Middle frontal gyrus (tissue), 1 donor: ENCODE results near the gene SKIC2.

ENCODE experiments used
- DNase-seq: peaks from one replicate; pipeline ENCODE4 v3.0.0-alpha.2; 2015; ENCODE audit warnings: low spot score; ENCODE audit errors: extremely low spot score

The SKIC2 gene

GRCh38 chr6:31945507-31946369 is 13.2 kb upstream of the SKIC2 start, which contains the start of gene CFB:
TSS of gene CFB (plus strand) at chr6:31946095. CDS start at chr6:31946222, 127 bp downstream.
- no peak for DNase-seq

GRCh38 chr6:31946370-31946885 is 12.5 kb upstream of the SKIC2 start:
- DNase-seq: no peak

GRCh38 chr6:31947070-31947675 is 11.8 kb upstream of the SKIC2 start:
- DNase-seq: no peak

- no peak for DNase-seq
Measured at GRCh38 chr6:31947864-31948263, 11.1 kb upstream of the SKIC2 start.

- no peak for DNase-seq
Measured at GRCh38 chr6:31948306-31948705, 10.7 kb upstream of the SKIC2 start.

GRCh38 chr6:31948753-31949413 is 10.1 kb upstream of the SKIC2 start:
- DNase-seq: no peak

- no peak for DNase-seq
Measured at GRCh38 chr6:31949926-31950548, 8.9 kb upstream of the SKIC2 start.

GRCh38 chr6:31952140-31952805 is 6.7 kb upstream of the SKIC2 start:
- no peak for DNase-seq

- no peak for DNase-seq
Measured at GRCh38 chr6:31952890-31953289, 6.1 kb upstream of the SKIC2 start.

GRCh38 chr6:31954511-31954910 is 4.5 kb upstream of the SKIC2 start:
- no peak for DNase-seq

- no peak for DNase-seq
Measured at GRCh38 chr6:31956796-31957195, 2.2 kb upstream of the SKIC2 start.

GRCh38 chr6:31958412-31958740 is 599 bp upstream of the SKIC2 start:
- no peak for DNase-seq

GRCh38 chr6:31961616-31962015 is 2.6 kb downstream of the SKIC2 start:
- no peak for DNase-seq

GRCh38 chr6:31963921-31964320 is 4.9 kb downstream of the SKIC2 start:
- DNase-seq: no peak

- DNase-seq: no peak
Measured at GRCh38 chr6:31965700-31966099, 6.7 kb downstream of the SKIC2 start.

GRCh38 chr6:31966506-31966905 is 7.5 kb downstream of the SKIC2 start:
- DNase-seq: no peak

GRCh38 chr6:31966997-31967925 is 8.3 kb downstream of the SKIC2 start:
- DNase-seq: no peak

GRCh38 chr6:31967926-31968320 is 8.9 kb downstream of the SKIC2 start:
- no peak for DNase-seq

GRCh38 chr6:31968326-31968725 is 9.4 kb downstream of the SKIC2 start:
- no peak for DNase-seq
